ENCODE results near the gene ANKS4B. TPM values are rescaled to one million over a fixed set of nuclear protein-coding genes. Genes with fewer than 3 reads are reported as not detected.

ANKS4B gene
- polyA plus RNA-seq, 1 donor (not counting 4 experiments of a cell fraction or from before 2014, with no cell fraction given), result not detected

- FAIRE-seq (no peak), DNase-seq (ENCODE audit: low read depth, low spot score) (no peak)
- H3K9me1 ChIP-seq (ENCODE audit: control insufficient read depth, extremely low read depth, insufficient read depth, low read length), result no peaks in the 10 kb centered on the region
- H3K4me2 ChIP-seq (ENCODE audit: control insufficient read depth, extremely low read depth, insufficient read depth, low read depth, low read length), result no peak overlapping the region
- no peaks in the 10 kb centered on the region for H3K79me2 ChIP-seq (ENCODE audit: control insufficient read depth, insufficient read depth, low read length)
- no peak overlapping the region for H2AFZ ChIP-seq (ENCODE audit: control insufficient read depth, low read length)
- no peak overlapping the region for H3K4me3 ChIP-seq (ENCODE audit: control insufficient read depth in 2 of 3, extremely low read depth in 1 of 3, insufficient read depth in 2 of 3, low read depth in 1 of 3, low read length in 3 of 3)
- H3K9ac ChIP-seq (ENCODE audit: control insufficient read depth, extremely low read depth, insufficient read depth, low read length), result no peak overlapping the region
- no peaks in the 10 kb centered on the region for H3K4me1 ChIP-seq (ENCODE audit: control insufficient read depth, extremely low read depth, insufficient read depth, low read length)
- H3K27ac ChIP-seq (ENCODE audit: control insufficient read depth, insufficient read depth, low read length), result no peak overlapping the region
- no peaks in the 10 kb centered on the region for H3K36me3 ChIP-seq (ENCODE audit: control insufficient read depth in 2 of 2, extremely low read depth in 1 of 2, insufficient read depth in 2 of 2, low read length in 2 of 2)
- no peaks in the 10 kb centered on the region for H3K9me3 ChIP-seq (ENCODE audit: control insufficient read depth, low read depth, low read length)
- TF ChIP-seq EZH2 (IDR thresholded peaks at IDR 0.05; ENCODE audit: low read length) (no peak), CTCF (optimal IDR thresholded peaks at IDR 0.05 in 1 of 3, IDR thresholded peaks at IDR 0.05 in 1 of 3, conservative IDR thresholded peaks at IDR 0.05 in 1 of 3; ENCODE audit: extremely low read depth in 1 of 3, insufficient read depth in 2 of 3, low read length in 3 of 3) (no peak)
- dilution Hi-C loops (cut with MboI; ENCODE audit: extremely low pct_ligation_motif_present, low sequenced_read_pairs), result no loop called here
- H4K20me1 ChIP-seq (ENCODE audit: control insufficient read depth, extremely low read depth, insufficient read depth, low read length), result no peaks in the 10 kb centered on the region
- peaks cover 6% of the 10 kb centered on the region for H3K27me3 ChIP-seq (ENCODE audit: control insufficient read depth, extremely low read depth, insufficient read depth, low read length)
These were observed 16.8 kb downstream of the ANKS4B start for GRCh38 chr16:21250072-21250923.

- TF ChIP-seq EZH2 (IDR thresholded peaks at IDR 0.05; ENCODE audit: low read length) (no peak), CTCF (optimal IDR thresholded peaks at IDR 0.05 in 1 of 3, IDR thresholded peaks at IDR 0.05 in 1 of 3, conservative IDR thresholded peaks at IDR 0.05 in 1 of 3; ENCODE audit: extremely low read depth in 1 of 3, insufficient read depth in 2 of 3, low read length in 3 of 3) (no peak)
- dilution Hi-C loops (cut with MboI; ENCODE audit: extremely low pct_ligation_motif_present, low sequenced_read_pairs), result no loop called here
- FAIRE-seq, result no peak
These were observed 20.0 kb downstream of the ANKS4B start for GRCh38 chr16:21253470-21253869.

More at GRCh38 chr16:21253470-21253869, 20.0 kb downstream of the ANKS4B start:
- Histone ChIP-seq H3K9me1 (ENCODE audit: control insufficient read depth, extremely low read depth, insufficient read depth, low read length) (no peaks in the 10 kb centered on the region), H3K36me3 (ENCODE audit: control insufficient read depth in 2 of 2, extremely low read depth in 1 of 2, insufficient read depth in 2 of 2, low read length in 2 of 2) (no peaks in the 10 kb centered on the region), H3K4me2 (ENCODE audit: control insufficient read depth, extremely low read depth, insufficient read depth, low read depth, low read length) (no peak overlapping the region), H2AFZ (ENCODE audit: control insufficient read depth, low read length) (no peak overlapping the region), H3K27me3 (ENCODE audit: control insufficient read depth, extremely low read depth, insufficient read depth, low read length) (peaks cover 13% of the 10 kb centered on the region), H4K20me1 (ENCODE audit: control insufficient read depth, extremely low read depth, insufficient read depth, low read length) (no peaks in the 10 kb centered on the region), H3K4me1 (ENCODE audit: control insufficient read depth, extremely low read depth, insufficient read depth, low read length) (no peaks in the 10 kb centered on the region), H3K27ac (ENCODE audit: control insufficient read depth, insufficient read depth, low read length) (no peak overlapping the region), H3K9me3 (ENCODE audit: control insufficient read depth, low read depth, low read length) (no peaks in the 10 kb centered on the region), H3K79me2 (ENCODE audit: control insufficient read depth, insufficient read depth, low read length) (no peaks in the 10 kb centered on the region), H3K9ac (ENCODE audit: control insufficient read depth, extremely low read depth, insufficient read depth, low read length) (no peak overlapping the region), H3K4me3 (ENCODE audit: control insufficient read depth in 2 of 3, extremely low read depth in 1 of 3, insufficient read depth in 2 of 3, low read depth in 1 of 3, low read length in 3 of 3) (no peak overlapping the region)
- no peak for DNase-seq (ENCODE audit: low read depth, low spot score)

All from keratinocyte (primary cell).